ENCODE data around the gene CREG1.
"Not testable (repeated sequence)": the region's sequence is repeated elsewhere in the genome, so short reads cannot be mapped to it uniquely, and the experiment has no call there.

CREG1 gene

GRCh38 chr1:167553136-167554027 is at the start of gene CREG1:
TSS of gene CREG1 (minus strand) at chr1:167553762.
- DNase-seq (ENCODE audit: low read depth in 1 of 2, low spot score in 1 of 2) = peak; percentile 76 to 80

- DNase-seq (ENCODE audit: low read depth in 1 of 2, low spot score in 1 of 2) = no peak
Observed at GRCh38 chr1:167602840-167603239, 49.3 kb upstream of the CREG1 start.

GRCh38 chr1:167601442-167602383 is 48.2 kb upstream of the CREG1 start:
- no peak for DNase-seq (ENCODE audit: low read depth in 1 of 2, low spot score in 1 of 2)

GRCh38 chr1:167599957-167600581 is 46.5 kb upstream of the CREG1 start:
- no peak for DNase-seq (ENCODE audit: low read depth in 1 of 2, low spot score in 1 of 2)

- no peak for DNase-seq (ENCODE audit: low read depth in 1 of 2, low spot score in 1 of 2)
Observed at GRCh38 chr1:167594822-167595221, 41.3 kb upstream of the CREG1 start.

- no peak for DNase-seq (ENCODE audit: low read depth in 1 of 2, low spot score in 1 of 2)
Observed at GRCh38 chr1:167593860-167594259, 40.3 kb upstream of the CREG1 start.

- DNase-seq (ENCODE audit: low read depth in 1 of 2, low spot score in 1 of 2) = no peak
Observed at GRCh38 chr1:167592475-167592874, 38.9 kb upstream of the CREG1 start.

GRCh38 chr1:167588361-167588760 is 34.8 kb upstream of the CREG1 start:
- no peak for DNase-seq (ENCODE audit: low read depth in 1 of 2, low spot score in 1 of 2)

- DNase-seq (ENCODE audit: low read depth in 1 of 2, low spot score in 1 of 2) = no peak
Observed at GRCh38 chr1:167587872-167588271, 34.3 kb upstream of the CREG1 start.

GRCh38 chr1:167587342-167587741 is 33.8 kb upstream of the CREG1 start:
- DNase-seq (ENCODE audit: low read depth in 1 of 2, low spot score in 1 of 2) = no peak

- no peak for DNase-seq (ENCODE audit: low read depth in 1 of 2, low spot score in 1 of 2)
Observed at GRCh38 chr1:167584581-167584980, 31.0 kb upstream of the CREG1 start.

- no peak for DNase-seq (ENCODE audit: low read depth in 1 of 2, low spot score in 1 of 2)
Observed at GRCh38 chr1:167582722-167583121, 29.2 kb upstream of the CREG1 start.

- no peak for DNase-seq (ENCODE audit: low read depth in 1 of 2, low spot score in 1 of 2)
Observed at GRCh38 chr1:167582064-167582463, 28.5 kb upstream of the CREG1 start.

GRCh38 chr1:167579986-167580385 is 26.4 kb upstream of the CREG1 start:
- DNase-seq (ENCODE audit: low read depth in 1 of 2, low spot score in 1 of 2) = no peak

- no peak for DNase-seq (ENCODE audit: low read depth in 1 of 2, low spot score in 1 of 2)
Observed at GRCh38 chr1:167578939-167579521, 25.5 kb upstream of the CREG1 start.

- DNase-seq (ENCODE audit: low read depth in 1 of 2, low spot score in 1 of 2) = no peak
Observed at GRCh38 chr1:167575649-167576048, 22.1 kb upstream of the CREG1 start.

- DNase-seq (ENCODE audit: low read depth in 1 of 2, low spot score in 1 of 2) = no peak
Observed at GRCh38 chr1:167573035-167573434, 19.5 kb upstream of the CREG1 start.

- not testable (repeated sequence) for DNase-seq (ENCODE audit: low read depth in 1 of 2, low spot score in 1 of 2)
Observed at GRCh38 chr1:167570712-167571111, 17.1 kb upstream of the CREG1 start.

- DNase-seq (ENCODE audit: low read depth in 1 of 2, low spot score in 1 of 2) = no peak
Observed at GRCh38 chr1:167567663-167568062, 14.1 kb upstream of the CREG1 start.

GRCh38 chr1:167566766-167567165 is 13.2 kb upstream of the CREG1 start:
- DNase-seq (ENCODE audit: low read depth in 1 of 2, low spot score in 1 of 2) = no peak

- no peak for DNase-seq (ENCODE audit: low read depth in 1 of 2, low spot score in 1 of 2)
Observed at GRCh38 chr1:167565922-167566321, 12.4 kb upstream of the CREG1 start.

Data from activated T-helper 1 cell treated with anti-CD3 and anti-CD28 coated beads, Interleukin-2, amount 50 U/mL, for 16 hours (primary cell).